Chondrocyte (in vitro differentiated cells): ENCODE data around the gene CTNND1. TPM values are rescaled to one million over a fixed set of nuclear protein-coding genes. Genes with fewer than 3 reads are reported as not detected.
A peak's percentile ranks its signal among the peaks of the same experiment; 100 is the strongest.

Experiments used
- DNase-seq: peaks from one replicate; pipeline ENCODE4 v3.0.0; 2021; ENCODE audit warnings: mixed read lengths, low spot score
- H3K27ac Mint-ChIP-seq: one replicate; pipeline ENCODE4 v1.8.0; 2021; ENCODE audit warnings: mild to moderate bottlenecking, moderate library complexity, mixed read lengths; ENCODE audit not compliant: unreplicated experiment
- H3K27me3 Mint-ChIP-seq: 2 replicates; pipeline ENCODE4 v1.8.0; 2021; ENCODE audit warnings: low read depth, mixed read lengths
- H3K36me3 Mint-ChIP-seq: 2 replicates; pipeline ENCODE4 v1.8.0; 2021; ENCODE audit warnings: low read depth, mixed read lengths
- H3K4me1 Mint-ChIP-seq: 2 replicates; pipeline ENCODE4 v1.8.0; 2021; ENCODE audit warnings: low read depth, mild to moderate bottlenecking, mixed read lengths
- H3K4me3 Mint-ChIP-seq: one replicate; pipeline ENCODE4 v1.8.0; 2021; ENCODE audit warnings: mild to moderate bottlenecking, moderate library complexity, mixed read lengths; ENCODE audit not compliant: unreplicated experiment
- H3K9me3 Mint-ChIP-seq: 2 replicates; pipeline ENCODE4 v1.8.0; 2021; ENCODE audit warnings: low read depth, mixed read lengths
- CTCF ChIP-seq: fragments of 200-600 bp; sonication (generic); IDR thresholded peaks from 2 replicates; pipeline ENCODE4 v1.5.0; 2021; ENCODE audit warnings: antibody characterized with exemption, mild to moderate bottlenecking, moderate library complexity
- total RNA-seq: library from RNA; stranded (reverse); gene quantifications from 3 replicates; pipeline ENCODE4 v1.2.1, GENCODE V29; 2021

CTNND1 gene
- total RNA-seq, 1 donor from 2014 or later, result 126 TPM

- peak overlapping the region; percentile 81 for H3K27ac Mint-ChIP-seq
- peak overlapping the region; percentile 100 for H3K4me3 Mint-ChIP-seq
- H3K9me3 Mint-ChIP-seq, result no peaks in the 10 kb centered on the region
- peaks cover 47% of the 10 kb centered on the region for H3K4me1 Mint-ChIP-seq
- TF ChIP-seq CTCF, result peak; percentile 72
- DNase-seq, result no peak
- H3K36me3 Mint-ChIP-seq, result no peaks in the 10 kb centered on the region
- no peaks in the 10 kb centered on the region for H3K27me3 Mint-ChIP-seq
Measured at GRCh38 chr11:57763568-57763967, 2.0 kb downstream of the CTNND1 start.

- DNase-seq, result no peak
- TF ChIP-seq CTCF, result no peak
- Mint-ChIP-seq H3K36me3 (no peaks in the 10 kb centered on the region), H3K4me1 (peaks cover 48% of the 10 kb centered on the region), H3K27me3 (no peaks in the 10 kb centered on the region), H3K27ac (peak overlapping the region; percentile 81), H3K9me3 (no peaks in the 10 kb centered on the region), H3K4me3 (peak overlapping the region; percentile 100)
Measured at GRCh38 chr11:57764021-57764420, 2.4 kb downstream of the CTNND1 start.

- H3K9me3 Mint-ChIP-seq, result no peaks in the 10 kb centered on the region
- peak overlapping the region; percentile 81 for H3K27ac Mint-ChIP-seq
- no peak for TF ChIP-seq CTCF
- H3K4me1 Mint-ChIP-seq, result peaks cover 52% of the 10 kb centered on the region
- no peaks in the 10 kb centered on the region for H3K36me3 Mint-ChIP-seq
- H3K27me3 Mint-ChIP-seq, result no peaks in the 10 kb centered on the region
- peak overlapping the region; percentile 100 for H3K4me3 Mint-ChIP-seq
- no peak for DNase-seq
Measured at GRCh38 chr11:57764566-57764965, 3.0 kb downstream of the CTNND1 start.

- Mint-ChIP-seq H3K36me3 (no peaks in the 10 kb centered on the region), H3K4me1 (peaks cover 55% of the 10 kb centered on the region), H3K4me3 (peak overlapping the region; percentile 100), H3K9me3 (no peaks in the 10 kb centered on the region), H3K27me3 (no peaks in the 10 kb centered on the region), H3K27ac (peak overlapping the region; percentile 81)
- no peak for TF ChIP-seq CTCF
- DNase-seq, result no peak
Measured at GRCh38 chr11:57764972-57765371, 3.4 kb downstream of the CTNND1 start.

- Mint-ChIP-seq H3K9me3 (no peaks in the 10 kb centered on the region), H3K27ac (no peak overlapping the region), H3K27me3 (no peaks in the 10 kb centered on the region), H3K4me3 (no peak overlapping the region), H3K36me3 (peaks cover 2% of the 10 kb centered on the region), H3K4me1 (peaks cover 66% of the 10 kb centered on the region)
- no peak for TF ChIP-seq CTCF
- no peak for DNase-seq
Measured at GRCh38 chr11:57770793-57771192, 9.2 kb downstream of the CTNND1 start.
